SIG-M5 (cell line): ENCODE data around the gene PAX2.

Experiments
- DNase-seq: peaks from one replicate; lab custom pipeline; 2025; lab: John Stamatoyannopoulos, UW

The PAX2 gene

DNA sequence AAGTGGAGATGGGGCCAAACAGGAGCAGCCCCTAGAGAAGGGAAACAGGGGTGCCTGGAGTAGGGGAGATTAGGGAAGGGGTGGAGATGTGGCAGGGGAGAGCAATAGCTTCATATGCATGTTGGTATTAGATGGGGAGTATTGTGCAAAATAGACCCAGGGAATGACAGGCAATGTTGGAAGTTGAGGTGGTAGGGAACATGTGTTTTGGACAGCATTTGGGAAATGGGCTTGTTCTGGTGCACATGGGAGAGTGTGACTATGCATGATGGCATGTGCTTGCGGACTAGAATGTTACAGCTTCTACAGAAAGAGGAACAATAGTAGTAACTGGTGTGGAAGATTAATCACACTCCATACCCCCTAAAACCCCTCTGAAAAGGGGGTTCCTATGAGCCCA is 10.4 kb downstream of the PAX2 start:
- DNase-seq: no peak

GRCh38 chr10:100759331-100759730 is 13.9 kb downstream of the PAX2 start:
- DNase-seq: no peak

GRCh38 chr10:100760726-100761125 is 15.3 kb downstream of the PAX2 start:
- no peak for DNase-seq

GRCh38 chr10:100761191-100761590 is 15.8 kb downstream of the PAX2 start:
- no peak for DNase-seq

DNA sequence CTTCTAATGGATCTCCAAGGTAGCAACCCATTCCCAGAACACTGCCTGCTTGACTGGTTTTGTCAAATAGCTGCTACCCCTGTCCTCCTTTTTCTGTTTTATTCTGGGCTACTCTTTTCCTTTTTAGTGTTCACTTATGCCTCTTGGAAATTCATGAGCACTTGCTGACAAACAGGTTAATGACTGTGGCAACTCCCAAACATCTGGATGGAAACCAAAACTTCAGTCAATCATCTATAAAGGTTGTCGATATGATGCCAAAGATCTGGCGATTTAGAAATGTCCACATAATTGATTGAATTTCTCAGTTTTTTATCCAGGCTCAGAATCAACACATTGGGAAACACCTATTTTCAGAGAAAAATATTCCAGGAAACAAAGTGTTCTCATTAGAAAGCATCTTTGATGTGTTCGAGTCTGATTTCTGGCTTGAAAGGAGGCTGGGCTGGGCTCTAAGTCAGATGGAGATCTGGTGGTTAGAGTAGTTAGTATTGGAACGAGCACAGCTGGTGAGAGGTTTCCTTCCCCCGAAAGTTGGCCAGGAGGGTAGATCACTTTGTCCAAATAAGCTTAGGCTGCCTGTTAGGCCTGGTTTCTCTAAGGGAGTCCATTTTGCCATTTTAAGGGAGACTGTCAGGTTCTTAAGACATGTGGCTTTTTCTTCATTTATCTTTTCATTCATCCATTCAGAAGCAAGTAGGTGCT is 17.8 kb downstream of the PAX2 start:
- no peak for DNase-seq

GRCh38 chr10:100766693-100767421 is 21.5 kb downstream of the PAX2 start:
- DNase-seq: no peak

DNA sequence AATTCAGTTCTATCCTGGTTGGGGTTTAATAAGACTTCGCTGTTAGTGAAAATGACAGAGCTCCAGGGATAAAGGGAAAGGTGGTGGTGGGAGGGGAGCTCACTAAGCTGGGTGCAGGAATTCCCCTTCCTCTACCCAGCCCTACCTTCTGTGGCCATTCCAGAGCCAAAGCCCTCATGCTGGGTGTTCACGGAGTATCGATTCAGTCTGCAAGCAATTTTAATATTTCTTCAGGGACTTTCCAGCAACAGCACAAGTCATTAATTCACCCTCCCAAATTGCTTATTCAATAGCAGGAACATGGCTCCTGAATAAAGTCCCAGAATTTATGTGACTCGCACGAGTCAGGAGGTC is 22.0 kb downstream of the PAX2 start:
- no peak for DNase-seq

GRCh38 chr10:100769481-100769880 is 24.1 kb downstream of the PAX2 start:
- DNase-seq: no peak

GRCh38 chr10:100773646-100774045 is 28.3 kb downstream of the PAX2 start:
- DNase-seq: no peak

DNA sequence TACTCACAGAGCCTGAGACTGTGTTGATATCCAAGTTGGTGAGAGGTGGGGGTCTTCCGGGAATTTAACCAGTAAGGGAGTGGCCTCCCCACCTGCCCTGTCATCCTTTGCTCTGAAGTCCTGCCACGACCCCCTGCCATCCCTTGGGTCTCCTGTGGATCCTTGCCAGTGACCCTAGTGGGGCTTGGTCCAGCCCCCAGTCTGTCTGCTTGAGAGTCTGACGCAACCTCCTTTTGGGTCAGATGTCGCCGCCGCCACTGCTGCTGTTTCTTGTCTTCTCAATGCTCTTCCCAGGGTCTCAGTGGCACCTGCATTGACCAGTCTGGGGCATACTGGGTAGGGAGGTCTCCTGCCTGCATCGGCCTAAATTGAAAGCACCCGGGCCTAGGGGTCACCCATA is 28.8 kb downstream of the PAX2 start:
- DNase-seq: no peak

DNA sequence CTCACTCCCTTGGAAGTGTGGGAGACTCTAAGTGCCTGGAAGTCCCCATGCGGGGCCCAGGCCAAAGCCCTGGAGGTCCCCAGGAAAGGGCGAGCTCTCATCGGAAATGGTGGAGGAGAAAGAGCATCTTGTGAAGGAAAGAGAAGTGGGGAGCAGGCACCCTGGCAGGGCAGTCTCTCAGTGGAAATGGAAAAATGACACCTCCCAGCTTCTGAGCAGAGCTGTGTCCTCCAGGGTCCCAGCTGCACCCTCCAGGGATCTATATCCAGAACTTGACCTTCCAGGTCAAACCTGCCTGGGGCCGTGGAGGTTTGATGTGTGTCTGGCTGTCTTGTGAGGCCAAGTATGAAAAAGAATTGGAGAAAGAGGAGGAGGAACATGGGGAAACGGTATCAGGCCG is 29.5 kb downstream of the PAX2 start:
- DNase-seq: no peak

DNA sequence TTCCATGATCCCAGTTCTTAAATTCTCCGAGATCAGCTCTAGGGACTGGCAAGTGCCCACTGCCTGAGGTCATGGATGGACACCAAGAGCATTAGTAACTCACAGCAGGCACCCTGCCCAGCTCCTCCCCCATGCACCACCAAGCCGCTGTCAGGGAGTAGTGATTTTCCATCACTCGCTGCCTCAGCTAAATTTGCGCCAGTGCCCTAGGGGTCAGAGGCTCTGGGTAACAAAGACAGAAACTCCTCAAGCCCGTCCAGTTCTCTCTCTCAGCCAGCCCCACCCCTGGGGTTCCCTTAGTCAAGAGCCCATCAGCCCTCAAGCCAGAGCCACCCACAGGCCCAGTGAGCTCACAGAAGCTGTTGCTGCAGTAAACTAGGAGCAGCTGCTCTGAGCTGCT is 30.0 kb downstream of the PAX2 start:
- DNase-seq: no peak

DNA sequence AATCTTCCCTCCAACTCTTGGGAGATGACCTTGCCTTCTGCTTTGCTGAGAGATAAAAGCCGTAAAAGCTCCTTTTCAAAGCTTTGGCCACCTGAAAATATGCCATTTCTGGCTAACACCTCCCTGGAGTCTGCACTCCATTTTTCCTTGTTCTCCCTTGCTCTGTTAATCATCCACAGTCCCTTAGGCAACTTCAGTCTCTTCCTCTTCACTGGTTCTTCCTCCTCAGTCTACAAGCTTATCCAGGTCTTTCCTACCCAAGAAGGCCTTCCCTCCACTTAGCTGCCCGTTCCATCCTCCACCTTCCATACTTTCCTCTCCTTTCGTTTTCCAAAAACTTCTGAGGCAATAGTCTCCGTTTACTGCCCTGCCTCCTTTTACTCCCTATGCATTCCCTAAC is 30.5 kb downstream of the PAX2 start:
- DNase-seq: no peak

GRCh38 chr10:100776671-100777070 is 31.3 kb downstream of the PAX2 start:
- no peak for DNase-seq

- DNase-seq: no peak
Measured at GRCh38 chr10:100779329-100779728, 33.9 kb downstream of the PAX2 start.

- DNase-seq: no peak
Measured at GRCh38 chr10:100780324-100780723, 34.9 kb downstream of the PAX2 start.

- DNase-seq: no peak
Measured at GRCh38 chr10:100781145-100781665, 35.8 kb downstream of the PAX2 start.

DNA sequence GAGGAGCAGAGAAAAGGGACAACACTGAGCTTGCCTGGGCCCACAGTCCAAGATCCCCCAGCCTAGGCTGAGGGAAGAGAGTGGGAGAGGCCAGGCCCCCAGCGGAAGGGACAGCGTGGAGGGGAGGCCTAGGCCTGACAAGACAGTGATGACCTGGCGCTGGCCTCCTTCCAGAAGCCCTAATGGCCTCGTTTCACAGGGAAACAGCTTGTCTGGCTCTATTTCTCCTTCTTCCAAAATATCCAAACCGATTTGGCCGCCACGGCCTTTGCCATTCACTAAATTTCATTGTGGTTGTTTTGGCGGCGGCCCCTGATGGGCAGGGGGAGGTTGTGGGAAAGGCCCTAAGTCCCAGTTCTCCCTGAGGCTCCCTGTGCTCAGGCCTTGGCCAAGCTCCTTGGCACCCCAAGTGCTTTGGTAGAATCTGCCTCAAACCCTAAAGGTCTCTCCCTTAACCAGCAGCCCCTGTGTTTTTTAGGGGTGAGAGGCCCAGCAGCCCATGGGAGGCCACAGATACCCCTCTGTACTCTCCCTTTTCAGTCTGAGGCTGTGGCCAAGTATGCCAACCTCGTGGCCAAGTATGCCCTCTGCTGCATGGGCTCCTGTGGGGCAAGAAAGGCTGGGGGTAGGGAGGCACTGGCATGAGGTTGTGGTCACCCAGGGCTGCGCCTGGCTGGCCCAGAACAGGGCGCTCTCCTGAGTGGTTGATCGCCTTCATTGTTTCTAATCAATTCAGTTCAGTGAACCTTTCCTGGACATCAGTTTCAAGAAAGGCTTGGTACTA is 37.3 kb downstream of the PAX2 start:
- DNase-seq: no peak

DNA sequence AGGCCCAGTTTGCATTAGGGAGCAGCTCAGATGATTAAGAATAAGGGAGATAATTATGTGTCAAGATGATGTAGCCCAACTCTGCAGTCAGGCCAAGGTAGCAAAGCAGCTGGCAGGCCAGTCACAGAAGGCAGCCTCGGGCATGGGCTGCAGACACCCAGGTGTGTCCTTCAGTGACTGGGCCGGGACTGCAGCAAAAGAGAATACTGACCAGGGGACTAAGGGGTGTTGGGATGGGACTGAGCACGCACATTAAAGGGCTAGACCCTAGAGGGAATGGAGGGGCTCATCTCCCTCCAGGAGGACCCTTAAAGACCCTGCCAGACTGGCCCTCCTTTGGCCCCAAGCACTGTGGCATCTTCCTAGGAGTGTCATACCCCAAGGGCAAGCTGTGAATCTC is 38.7 kb downstream of the PAX2 start:
- DNase-seq: no peak

DNA sequence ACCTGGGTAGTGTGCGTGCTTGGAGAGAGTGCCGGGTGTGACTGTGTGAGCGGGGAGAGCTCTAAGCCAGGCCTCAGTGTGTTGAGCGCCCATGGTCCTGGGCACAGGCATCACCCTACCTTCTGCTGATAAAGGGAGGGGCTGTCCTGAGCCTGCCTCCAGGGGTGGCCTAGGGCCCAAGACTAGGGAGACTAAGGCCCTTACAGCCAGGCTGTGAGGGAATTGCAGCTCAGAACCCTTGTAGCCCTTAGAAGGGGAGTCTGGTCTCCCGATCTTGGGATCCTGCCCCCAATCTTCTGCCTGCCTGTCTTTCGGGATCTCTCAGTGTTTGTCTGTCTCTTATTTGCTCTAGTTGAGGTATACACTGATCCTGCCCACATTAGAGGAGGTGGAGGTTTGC is 41.2 kb downstream of the PAX2 start:
- no peak for DNase-seq

DNA sequence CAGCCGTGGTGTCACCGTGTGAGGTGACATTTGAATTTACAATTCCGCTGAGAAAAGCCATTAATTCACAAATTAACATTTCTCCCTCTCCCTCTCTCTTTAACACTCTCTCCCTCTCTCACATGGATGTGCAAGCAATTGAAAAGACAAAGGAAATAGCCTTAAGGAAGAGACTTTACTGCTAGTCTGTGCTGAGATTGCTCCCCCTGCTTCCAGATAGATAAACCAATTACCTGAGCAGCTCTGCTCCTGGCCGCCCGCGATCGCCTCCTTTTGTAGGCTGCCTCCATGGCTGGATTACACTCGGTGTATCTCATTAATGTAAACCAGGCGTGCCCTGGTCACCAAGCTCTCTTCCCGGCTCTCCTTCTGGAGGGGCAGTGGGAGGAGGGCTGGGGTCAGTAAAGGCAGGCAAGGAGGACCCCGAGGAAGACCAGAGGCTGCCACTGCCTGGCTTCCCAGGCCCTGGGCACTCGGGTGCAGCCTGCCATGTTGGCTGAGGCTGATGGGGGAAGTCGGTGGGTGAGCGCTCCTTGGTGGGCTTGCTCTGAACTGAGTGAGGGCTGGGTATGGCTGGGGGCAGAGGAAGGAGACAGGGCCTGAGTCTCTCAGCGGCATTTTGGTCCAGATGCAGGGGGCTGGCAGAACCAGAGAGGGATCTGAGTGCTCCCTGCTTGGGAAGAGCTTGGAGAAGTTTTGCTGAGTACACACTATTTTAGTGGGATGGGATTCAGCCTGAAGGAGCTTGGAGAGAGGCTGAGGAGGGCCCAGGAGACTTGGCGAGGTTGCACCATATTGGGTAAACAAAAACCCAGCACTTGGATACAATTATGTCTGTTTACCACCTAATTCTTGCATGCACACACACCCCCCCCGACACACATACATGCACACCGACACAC is 42.9 kb downstream of the PAX2 start:
- DNase-seq: no peak

DNA sequence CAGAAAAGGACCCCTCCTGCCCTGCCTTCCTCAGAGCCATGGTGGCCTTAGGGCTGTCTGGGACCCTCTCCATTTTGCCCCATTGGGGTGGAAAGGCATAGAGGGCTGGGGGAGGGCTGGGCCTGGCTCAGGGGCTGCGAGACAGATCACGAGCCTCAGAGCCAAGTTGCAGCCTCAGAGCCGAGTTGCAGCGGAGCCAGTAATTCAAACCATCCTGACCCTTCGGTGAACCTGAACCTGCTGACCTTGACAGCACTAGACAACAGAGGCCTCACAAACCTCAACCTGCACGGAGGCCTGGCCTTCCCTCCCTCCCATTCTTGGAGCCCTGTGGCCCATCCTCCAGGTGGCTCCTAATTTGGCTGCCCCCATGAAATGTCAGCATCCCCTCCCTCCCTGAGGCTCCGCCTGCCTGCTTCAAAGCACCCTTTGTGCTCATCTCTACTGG is 45.4 kb downstream of the PAX2 start:
- DNase-seq: no peak
